Activated CD4-positive, alpha-beta T cell treated with anti-CD3 and anti-CD28 coated beads for 36 hours (primary cell): ENCODE measurements around the gene SMARCA5. TPM values are rescaled to one million over a fixed set of nuclear protein-coding genes. Genes with fewer than 3 reads are reported as not detected.

Experiments used
- ATAC-seq: fragments of 200-7000 bp; cut with Tn5 transposase; one replicate; pipeline ENCODE4 v1.10.0; 2021; ENCODE audit warnings: mild to moderate bottlenecking, moderate library complexity
- CTCF ChIA-PET: fragments of 350-600 bp; sonication (Branson Sonifier 250); formaldehyde crosslinking; loops from one replicate; lab custom pipeline; 2021; ENCODE audit warnings: antibody characterized with exemption; lab: Charles Lee
- POLR2A ChIA-PET: fragments of 350-600 bp; sonication (Branson Sonifier 250); formaldehyde crosslinking; loops from one replicate; lab custom pipeline; 2021; ENCODE audit warnings: antibody characterized with exemption, inconsistent platforms; lab: Charles Lee
- DNase-seq: peaks from one replicate; pipeline ENCODE4 v3.0.0-alpha.2; 2020
- H3K27ac Mint-ChIP-seq: one replicate; pipeline ENCODE4 v1.8.0; 2021; ENCODE audit warnings: mixed read lengths
- H3K27me3 Mint-ChIP-seq: one replicate; pipeline ENCODE4 v1.8.0; 2021; ENCODE audit warnings: mixed read lengths
- H3K36me3 Mint-ChIP-seq: one replicate; pipeline ENCODE4 v1.8.0; 2021; ENCODE audit warnings: low read depth, mixed read lengths
- H3K4me1 Mint-ChIP-seq: one replicate; pipeline ENCODE4 v1.8.0; 2021; ENCODE audit warnings: mixed read lengths
- H3K4me3 Mint-ChIP-seq: one replicate; pipeline ENCODE4 v1.8.0; 2021; ENCODE audit warnings: mild to moderate bottlenecking, moderate library complexity, mixed read lengths
- H3K9me3 Mint-ChIP-seq: one replicate; pipeline ENCODE4 v1.8.0; 2021; ENCODE audit warnings: low read depth, mixed read lengths
- intact Hi-C, 2 experiments: fragments of 100-400 bp; cut with DNase I in 1 of 2; cut with micrococcal nuclease in 1 of 2; formaldehyde crosslinking; loops; one replicate each; pipeline versions ENCODE4 v1.14.2 to v1.15.1; 2022 to 2024; cut with DNase I, micrococcal nuclease
- total RNA-seq, 2 experiments: library from RNA; stranded (reverse); gene quantifications; one replicate each; pipeline ENCODE4 v1.2.3, GENCODE V29; 2021

SMARCA5 gene
- total RNA-seq, 2 experiments from 2014 or later = 66.6 to 69.8 TPM

GRCh38 chr4:143575331-143575730, 61.8 kb downstream of the SMARCA5 start:
- no peaks in the 10 kb centered on the region for H3K4me1 Mint-ChIP-seq
- no peaks in the 10 kb centered on the region for H3K27me3 Mint-ChIP-seq
- H3K9me3 Mint-ChIP-seq = no peaks in the 10 kb centered on the region
- no peak for DNase-seq
- no peak for ATAC-seq
- H3K36me3 Mint-ChIP-seq = peaks cover 5% of the 10 kb centered on the region
- intact Hi-C loops = no loop called here
- H3K27ac Mint-ChIP-seq = no peak overlapping the region
- POLR2A ChIA-PET = no interaction called here
- no peak overlapping the region for H3K4me3 Mint-ChIP-seq
- CTCF ChIA-PET = no interaction called here

GRCh38 chr4:143581331-143581946, 67.9 kb downstream of the SMARCA5 start:
- Mint-ChIP-seq H3K27me3 (no peaks in the 10 kb centered on the region), H3K36me3 (peaks cover 3% of the 10 kb centered on the region), H3K9me3 (peaks cover 14% of the 10 kb centered on the region), H3K4me3 (no peak overlapping the region), H3K4me1 (no peaks in the 10 kb centered on the region), H3K27ac (no peak overlapping the region)
- DNase-seq = no peak
- CTCF ChIA-PET = no interaction called here
- intact Hi-C loops = no loop called here
- POLR2A ChIA-PET = no interaction called here
- no peak for ATAC-seq

GRCh38 chr4:143585548-143585947, 72.0 kb downstream of the SMARCA5 start:
- ChIA-PET POLR2A (no interaction called here), CTCF (no interaction called here)
- no peak for ATAC-seq
- DNase-seq = no peak
- Mint-ChIP-seq H3K27me3 (no peaks in the 10 kb centered on the region), H3K4me3 (no peak overlapping the region), H3K27ac (no peak overlapping the region), H3K4me1 (no peaks in the 10 kb centered on the region), H3K36me3 (peaks cover 3% of the 10 kb centered on the region), H3K9me3 (peaks cover 16% of the 10 kb centered on the region)
- intact Hi-C loops = no loop called here

- Mint-ChIP-seq H3K9me3 (peaks cover 16% of the 10 kb centered on the region), H3K27ac (no peak overlapping the region), H3K27me3 (no peaks in the 10 kb centered on the region), H3K36me3 (peaks cover 3% of the 10 kb centered on the region), H3K4me3 (no peak overlapping the region), H3K4me1 (no peaks in the 10 kb centered on the region)
- intact Hi-C loops = no loop called here
- no peak for ATAC-seq
- ChIA-PET POLR2A (no interaction called here), CTCF (no interaction called here)
- DNase-seq = no peak
Observed at GRCh38 chr4:143586080-143586479, 72.6 kb downstream of the SMARCA5 start.

GRCh38 chr4:143587703-143588102, 74.2 kb downstream of the SMARCA5 start:
- H3K4me3 Mint-ChIP-seq = no peak overlapping the region
- H3K27ac Mint-ChIP-seq = no peak overlapping the region
- ATAC-seq (no peak), DNase-seq (no peak)
- peaks cover 16% of the 10 kb centered on the region for H3K9me3 Mint-ChIP-seq
- ChIA-PET CTCF (no interaction called here), POLR2A (no interaction called here)
- no peaks in the 10 kb centered on the region for H3K4me1 Mint-ChIP-seq
- no peaks in the 10 kb centered on the region for H3K27me3 Mint-ChIP-seq
- peaks cover 3% of the 10 kb centered on the region for H3K36me3 Mint-ChIP-seq
- intact Hi-C loops = no loop called here

GRCh38 chr4:143597276-143597675, 83.8 kb downstream of the SMARCA5 start:
- ChIA-PET CTCF (no interaction called here), POLR2A (no interaction called here)
- H3K9me3 Mint-ChIP-seq = no peaks in the 10 kb centered on the region
- ATAC-seq = no peak
- H3K27ac Mint-ChIP-seq = no peak overlapping the region
- H3K27me3 Mint-ChIP-seq = peaks cover 8% of the 10 kb centered on the region
- no peaks in the 10 kb centered on the region for H3K4me1 Mint-ChIP-seq
- intact Hi-C loops = no loop called here
- H3K4me3 Mint-ChIP-seq = no peak overlapping the region
- H3K36me3 Mint-ChIP-seq = peaks cover 6% of the 10 kb centered on the region
- DNase-seq = no peak

- intact Hi-C loops = no loop called here
- H3K27ac Mint-ChIP-seq = no peak overlapping the region
- H3K4me3 Mint-ChIP-seq = no peak overlapping the region
- no peak for DNase-seq
- ATAC-seq = no peak
- CTCF ChIA-PET = no interaction called here
- peaks cover 8% of the 10 kb centered on the region for H3K27me3 Mint-ChIP-seq
- H3K4me1 Mint-ChIP-seq = no peaks in the 10 kb centered on the region
- POLR2A ChIA-PET = no interaction called here
- no peaks in the 10 kb centered on the region for H3K9me3 Mint-ChIP-seq
- peaks cover 5% of the 10 kb centered on the region for H3K36me3 Mint-ChIP-seq
Observed at GRCh38 chr4:143598816-143599215, 85.3 kb downstream of the SMARCA5 start.

GRCh38 chr4:143599827-143600226, 86.3 kb downstream of the SMARCA5 start:
- no peak overlapping the region for H3K27ac Mint-ChIP-seq
- peaks cover 1% of the 10 kb centered on the region for H3K9me3 Mint-ChIP-seq
- H3K36me3 Mint-ChIP-seq = no peaks in the 10 kb centered on the region
- CTCF ChIA-PET = no interaction called here
- intact Hi-C loops = no loop called here
- no peak for DNase-seq
- POLR2A ChIA-PET = no interaction called here
- ATAC-seq = no peak
- H3K4me1 Mint-ChIP-seq = no peaks in the 10 kb centered on the region
- H3K4me3 Mint-ChIP-seq = no peak overlapping the region
- H3K27me3 Mint-ChIP-seq = peaks cover 3% of the 10 kb centered on the region

- H3K4me3 Mint-ChIP-seq = no peak overlapping the region
- POLR2A ChIA-PET = no interaction called here
Observed at GRCh38 chr4:143606480-143606879, 93.0 kb downstream of the SMARCA5 start.

More at GRCh38 chr4:143606480-143606879, 93.0 kb downstream of the SMARCA5 start:
- H3K9me3 Mint-ChIP-seq = peaks cover 5% of the 10 kb centered on the region
- no peaks in the 10 kb centered on the region for H3K4me1 Mint-ChIP-seq
- intact Hi-C loops = no loop called here
- DNase-seq (no peak), ATAC-seq (no peak)
- H3K27me3 Mint-ChIP-seq = peaks cover 2% of the 10 kb centered on the region
- H3K27ac Mint-ChIP-seq = no peak overlapping the region
- H3K36me3 Mint-ChIP-seq = peaks cover 1% of the 10 kb centered on the region
- CTCF ChIA-PET = no interaction called here

Other genes starting within 250 kb of the SMARCA5 start
- under 1 TPM; 0.35 to 0.48 TPM for gene GAB1, start 176.8 kb upstream of the SMARCA5 start, total RNA-seq
- gene FREM3, start 187.0 kb downstream of the SMARCA5 start, total RNA-seq = not detected